ENCODE data around the gene EDAR.
A peak's percentile ranks its signal among the peaks of the same experiment; 100 is the strongest.

EDAR gene

DNA sequence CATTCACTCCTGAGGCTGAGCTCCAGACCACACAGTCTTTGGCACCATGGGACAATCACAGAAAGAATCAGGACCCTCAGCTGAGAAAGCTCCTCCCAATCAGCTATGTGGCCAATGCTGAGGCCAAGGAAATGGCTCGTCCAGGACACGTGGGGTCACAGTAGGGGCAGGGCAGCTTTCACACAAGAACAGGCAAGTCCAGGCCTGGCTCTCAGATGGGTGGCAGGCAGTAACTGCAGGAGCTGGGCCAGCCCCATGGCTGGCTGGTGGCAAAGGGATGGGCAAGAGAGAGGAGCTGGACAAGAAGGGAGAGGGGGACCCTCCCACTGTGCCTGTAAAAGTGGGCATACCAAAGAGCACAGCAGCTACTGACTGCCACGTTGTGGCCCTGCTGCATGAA lies 12.2 kb upstream of the EDAR start:
- DNase-seq (ENCODE audit: low read depth in 2 of 2), result no peak

DNA sequence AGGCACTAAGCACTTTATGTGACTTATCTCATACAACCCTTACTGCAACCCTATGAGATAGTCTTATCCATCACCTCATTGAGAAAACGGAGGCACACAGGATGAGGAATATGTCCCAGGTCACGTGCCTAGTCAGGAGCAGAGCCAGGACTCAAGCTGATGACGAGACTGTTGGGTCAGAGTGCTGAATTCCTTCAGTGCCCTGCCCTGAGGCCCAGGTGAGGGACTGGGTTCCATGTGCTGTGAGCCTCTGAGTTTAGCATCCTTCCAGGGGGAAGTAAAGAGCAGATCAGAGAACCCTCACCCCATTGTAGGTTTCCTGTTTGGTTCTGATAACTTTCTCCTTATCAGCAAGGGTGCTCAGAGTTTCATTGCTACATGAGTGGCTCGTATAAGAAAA lies 11.7 kb upstream of the EDAR start:
- no peak for DNase-seq (ENCODE audit: low read depth in 2 of 2)

DNA sequence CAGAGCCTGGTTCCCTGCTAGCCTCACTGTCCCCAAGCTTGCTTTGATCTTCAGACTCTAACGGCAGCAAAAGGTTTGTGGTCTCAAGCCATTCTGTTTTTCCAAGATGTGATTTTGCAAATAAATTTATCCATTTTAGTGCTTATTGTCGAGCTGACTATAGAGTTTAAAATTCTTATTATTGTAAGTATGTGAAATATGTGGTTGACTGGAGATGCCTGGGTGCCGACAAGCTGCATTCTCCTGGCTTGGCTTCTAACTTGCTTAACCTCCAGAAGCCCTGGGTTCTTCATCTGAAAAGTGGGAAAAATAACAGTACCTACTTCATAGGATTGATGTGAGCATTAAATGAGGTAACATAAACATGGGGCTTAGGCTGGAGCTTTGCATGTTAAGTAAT lies 9.9 kb upstream of the EDAR start:
- DNase-seq (ENCODE audit: low read depth in 2 of 2), result no peak

DNA sequence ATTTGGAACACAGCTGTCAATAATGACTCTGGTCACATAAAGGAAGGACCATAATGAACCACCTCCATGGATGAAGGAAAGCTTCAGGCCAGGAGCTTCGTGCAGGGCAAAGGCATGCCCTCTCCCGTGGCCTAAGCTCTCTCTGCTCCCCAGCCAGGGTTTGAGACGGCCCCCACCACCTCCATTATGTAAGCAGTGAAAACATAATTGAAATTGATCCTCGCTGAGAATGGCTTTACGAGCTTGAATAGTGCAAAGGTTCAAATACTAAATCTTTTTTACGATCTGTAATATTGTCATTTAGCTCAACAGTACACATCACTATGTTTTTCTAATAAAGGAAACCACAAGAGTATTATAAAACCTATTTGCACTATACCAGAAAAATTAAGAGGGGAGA lies 5.2 kb upstream of the EDAR start:
- DNase-seq (ENCODE audit: low read depth in 2 of 2), result no peak

DNA sequence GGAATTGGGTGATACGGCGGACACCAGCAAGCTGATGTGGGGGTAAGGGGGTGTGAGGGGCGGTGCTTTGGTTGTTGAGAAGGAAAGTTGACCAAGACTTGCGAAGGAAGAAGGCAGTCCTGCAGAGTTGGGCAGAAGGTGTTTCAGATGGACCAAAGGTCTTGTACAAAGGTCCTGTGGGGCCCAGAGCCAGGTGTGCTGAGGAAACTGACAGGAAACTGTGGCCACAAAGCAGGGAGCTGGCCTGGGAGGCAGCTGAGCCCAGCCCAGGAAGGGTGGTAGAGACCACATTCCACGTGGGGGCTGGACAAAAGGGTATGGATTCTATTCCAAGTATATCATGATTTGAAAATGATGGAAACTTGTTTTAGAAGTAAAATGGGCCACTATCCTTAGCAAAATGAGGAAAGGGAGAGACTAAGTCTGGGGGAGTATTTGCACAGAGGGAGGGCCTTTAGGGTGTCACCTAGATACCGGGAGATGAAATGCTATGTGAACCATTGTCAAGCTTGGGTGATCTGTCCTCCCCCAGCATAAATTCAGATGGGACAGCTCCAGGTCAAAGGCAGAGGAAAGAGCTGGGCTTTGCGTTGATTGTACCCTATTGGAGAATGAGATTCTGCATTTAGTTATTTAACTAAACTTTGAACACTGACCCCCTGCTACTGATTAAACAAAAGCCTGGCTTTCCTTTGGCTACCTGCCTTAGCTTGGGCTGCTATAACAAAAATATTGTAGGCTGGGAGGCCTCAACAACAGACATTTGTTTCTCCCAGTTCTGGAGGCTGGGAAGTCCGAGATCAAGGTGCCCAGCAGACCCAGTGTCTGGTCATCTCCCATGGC lies 4.3 kb upstream of the EDAR start:
- DNase-seq (ENCODE audit: low read depth in 2 of 2), result no peak

DNA sequence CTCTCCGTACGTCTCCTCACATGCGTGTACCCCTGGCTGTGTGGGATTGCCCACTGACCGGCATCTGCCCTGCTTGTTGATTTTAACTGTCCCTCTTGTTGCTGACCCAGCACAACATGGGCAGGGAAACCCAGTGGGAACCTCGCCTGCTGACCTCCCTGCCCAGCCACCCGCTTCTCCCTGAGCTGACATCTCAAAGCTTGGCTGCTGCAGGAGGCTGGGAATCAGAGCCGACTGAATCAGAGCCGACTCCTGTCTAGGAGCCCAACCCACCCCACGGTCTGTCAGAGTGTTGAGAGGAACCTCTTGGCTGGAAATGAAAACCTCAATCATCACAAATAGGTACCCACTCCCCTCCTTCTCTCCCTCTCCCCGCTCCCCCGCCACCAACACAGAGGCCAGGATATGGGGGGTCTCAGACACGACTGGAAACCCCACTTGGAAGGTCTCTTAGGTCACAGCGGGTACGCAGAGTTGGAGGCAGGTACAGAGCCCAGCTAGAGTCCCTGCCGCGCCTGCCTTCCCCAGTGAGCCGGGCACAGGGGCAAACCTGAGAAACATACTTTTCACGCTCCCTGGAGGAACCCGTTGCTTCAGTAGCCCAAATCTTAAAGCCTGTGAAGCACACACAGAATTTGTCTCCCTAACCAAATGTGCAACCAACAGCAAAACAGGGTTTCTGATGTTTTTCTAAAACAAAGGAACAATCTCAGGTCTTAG lies 784 bp downstream of the EDAR start:
- DNase-seq (ENCODE audit: low read depth in 2 of 2), result no peak

DNA sequence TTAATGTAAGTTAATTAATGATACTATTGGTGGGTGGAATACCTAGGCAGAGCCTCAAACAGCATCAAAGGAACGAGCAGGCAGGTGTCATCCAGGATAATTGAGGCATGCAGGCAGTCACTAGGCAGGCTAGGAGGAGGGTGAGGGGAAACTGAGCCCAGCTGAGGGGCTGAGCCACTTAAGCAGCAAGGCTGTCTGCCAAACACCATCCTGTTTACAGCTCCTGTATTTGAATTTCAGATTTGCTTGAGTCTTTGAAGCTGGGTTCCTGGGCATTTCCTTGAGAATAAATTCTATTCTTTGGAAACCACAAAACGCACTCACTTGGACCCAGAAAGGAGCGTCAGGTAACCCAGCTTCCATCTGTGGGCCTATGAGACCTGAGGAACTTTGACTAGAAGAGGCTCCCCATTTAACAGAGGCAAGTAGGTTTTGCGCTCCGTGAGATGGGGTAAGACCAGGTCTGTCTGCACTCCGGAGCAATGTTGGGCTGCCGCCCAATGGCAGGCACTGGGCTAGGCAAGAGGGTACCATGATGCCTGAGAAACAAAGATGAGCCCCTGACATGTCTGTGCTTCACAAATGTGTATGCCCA lies 2.0 kb downstream of the EDAR start:
- peak in 1 of 2 donors; percentile 35 for DNase-seq (ENCODE audit: low read depth in 2 of 2)

DNA sequence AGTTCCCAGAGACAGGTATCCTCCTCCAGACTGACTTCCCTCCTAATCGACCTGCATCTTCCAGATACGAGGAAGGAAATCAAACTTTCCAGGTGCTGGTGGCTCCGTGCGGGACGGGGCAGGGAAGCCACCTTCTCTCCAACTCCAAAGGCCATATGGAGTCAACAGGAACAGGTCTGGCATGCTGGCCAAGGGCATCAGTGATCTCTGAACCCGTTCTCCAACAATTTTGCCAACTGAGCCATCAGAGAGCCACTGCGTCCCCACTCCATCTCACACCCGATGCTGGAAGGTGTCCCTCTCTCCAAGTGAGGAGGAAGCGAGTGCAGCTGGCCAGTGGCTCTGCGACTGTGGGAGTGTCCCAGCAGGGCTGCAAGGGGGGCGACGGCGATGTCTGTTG lies 5.4 kb downstream of the EDAR start:
- DNase-seq (ENCODE audit: low read depth in 2 of 2), result no peak

DNA sequence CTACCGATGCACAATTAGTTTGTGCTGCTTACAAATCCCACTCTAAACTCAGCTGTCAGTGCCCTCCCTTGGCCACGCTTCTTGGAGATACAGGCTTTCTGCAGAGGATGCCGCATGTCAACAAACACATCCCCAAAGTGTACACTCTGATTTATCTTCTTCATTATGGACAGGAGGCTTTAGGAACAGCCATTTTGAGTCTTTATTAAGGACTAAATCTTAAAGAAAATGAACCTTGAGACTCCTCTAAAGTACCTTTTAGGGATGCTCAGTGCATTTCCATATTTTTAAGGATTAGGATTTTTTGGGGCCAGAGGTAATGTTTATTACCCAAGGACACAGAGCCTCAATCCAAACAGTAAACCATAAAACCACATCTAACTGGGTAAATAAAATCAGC lies 6.0 kb downstream of the EDAR start:
- no peak for DNase-seq (ENCODE audit: low read depth in 2 of 2)

DNA sequence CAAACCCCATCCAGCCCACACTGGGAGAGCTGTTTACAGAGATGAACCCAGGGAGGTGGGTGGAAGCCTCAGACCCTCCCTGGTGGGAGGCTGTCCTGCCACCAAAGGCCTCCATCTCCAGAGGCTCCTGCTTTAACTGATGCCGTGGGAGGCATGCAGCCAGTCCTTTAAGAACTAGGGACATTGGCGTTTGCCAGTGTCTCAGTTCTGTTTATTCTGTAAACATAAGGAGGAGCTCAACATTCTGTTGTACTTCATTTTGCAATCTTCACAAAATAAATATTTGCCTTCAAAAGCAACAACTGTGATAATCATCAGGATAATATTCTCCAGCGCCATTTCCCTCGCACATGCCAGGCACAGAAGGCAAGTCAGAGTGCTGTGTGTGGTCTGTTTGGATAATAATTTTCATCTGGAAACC lies 6.8 kb downstream of the EDAR start:
- DNase-seq (ENCODE audit: low read depth in 2 of 2), result no peak

DNA sequence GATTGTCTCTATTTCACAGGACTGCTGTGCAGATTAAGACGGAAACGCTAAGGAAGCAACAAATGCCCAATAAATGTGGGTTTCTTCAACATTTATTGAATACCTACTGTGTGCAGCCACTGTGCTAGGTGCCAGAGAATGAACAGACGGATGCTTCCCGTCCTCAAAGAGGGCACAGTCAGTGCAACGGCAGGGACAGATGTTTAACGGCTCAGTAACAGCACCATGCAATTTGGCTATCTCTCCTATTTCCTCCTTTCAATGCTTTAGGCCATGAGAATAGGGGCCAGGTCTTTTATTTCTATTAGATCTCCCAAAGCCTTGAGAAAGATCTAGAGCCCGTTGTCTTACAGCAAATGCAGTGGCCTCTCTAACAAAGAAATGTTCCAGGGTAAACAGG lies 7.2 kb downstream of the EDAR start:
- no peak for DNase-seq (ENCODE audit: low read depth in 2 of 2)

DNA sequence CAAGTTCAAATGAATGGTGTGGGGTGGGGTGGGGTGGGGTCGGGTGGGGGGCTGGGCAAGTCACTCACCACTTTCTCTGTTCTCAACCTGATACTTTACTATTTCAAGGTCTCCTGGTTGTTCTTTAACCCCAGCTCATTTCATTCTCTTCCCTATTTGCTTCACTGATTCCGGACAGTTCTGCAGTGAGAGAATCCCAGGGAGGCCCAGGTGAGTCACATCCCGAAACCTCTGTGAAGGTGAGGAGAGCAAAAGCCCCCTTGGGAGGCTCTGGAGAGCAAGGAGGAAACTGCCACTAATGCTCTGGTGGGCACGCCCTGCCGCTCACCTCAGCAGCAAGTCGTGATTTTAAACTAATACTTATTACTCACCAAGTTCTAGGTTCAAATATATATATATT lies 8.9 kb downstream of the EDAR start:
- no peak for DNase-seq (ENCODE audit: low read depth in 2 of 2)

DNA sequence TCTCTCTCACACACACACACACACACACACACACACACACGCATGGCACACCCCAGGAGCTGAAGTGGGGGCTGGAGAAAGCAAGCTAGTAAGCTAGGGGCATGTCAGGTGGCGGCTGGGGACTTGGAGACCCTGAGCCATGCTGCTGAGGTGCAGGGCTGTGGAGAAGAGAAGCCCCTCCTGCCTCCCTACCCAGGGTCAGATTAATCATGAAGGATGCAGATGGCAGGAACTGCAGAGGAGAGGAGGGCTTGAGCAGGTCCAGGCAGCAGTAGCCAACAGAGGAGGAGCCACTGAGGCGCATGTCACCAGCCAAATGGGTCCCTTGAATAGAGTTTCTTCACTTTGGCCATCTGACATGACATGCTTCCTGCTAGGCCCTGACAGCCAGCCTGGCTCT lies 9.6 kb downstream of the EDAR start:
- no peak for DNase-seq (ENCODE audit: low read depth in 2 of 2)

DNA sequence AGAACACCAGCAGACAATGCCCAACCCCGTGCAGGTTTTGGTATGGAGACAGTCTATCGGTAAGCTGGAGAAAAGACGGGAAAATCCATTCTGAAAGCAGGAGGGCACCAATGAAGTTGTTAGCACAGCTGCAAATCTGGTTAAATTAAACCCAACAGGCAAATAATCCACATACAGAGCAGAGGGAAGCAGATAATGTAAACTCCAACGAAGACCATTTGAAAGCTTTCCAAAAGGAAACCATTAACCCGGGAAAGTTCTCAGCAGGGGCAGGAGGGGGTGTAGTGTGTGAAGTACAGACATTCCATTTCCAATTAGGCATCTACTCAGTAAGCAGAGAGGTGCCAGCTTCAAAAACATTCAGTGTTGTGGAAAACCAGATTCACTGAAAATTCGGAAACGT lies 10.3 kb downstream of the EDAR start:
- DNase-seq (ENCODE audit: low read depth in 2 of 2), result no peak

DNA sequence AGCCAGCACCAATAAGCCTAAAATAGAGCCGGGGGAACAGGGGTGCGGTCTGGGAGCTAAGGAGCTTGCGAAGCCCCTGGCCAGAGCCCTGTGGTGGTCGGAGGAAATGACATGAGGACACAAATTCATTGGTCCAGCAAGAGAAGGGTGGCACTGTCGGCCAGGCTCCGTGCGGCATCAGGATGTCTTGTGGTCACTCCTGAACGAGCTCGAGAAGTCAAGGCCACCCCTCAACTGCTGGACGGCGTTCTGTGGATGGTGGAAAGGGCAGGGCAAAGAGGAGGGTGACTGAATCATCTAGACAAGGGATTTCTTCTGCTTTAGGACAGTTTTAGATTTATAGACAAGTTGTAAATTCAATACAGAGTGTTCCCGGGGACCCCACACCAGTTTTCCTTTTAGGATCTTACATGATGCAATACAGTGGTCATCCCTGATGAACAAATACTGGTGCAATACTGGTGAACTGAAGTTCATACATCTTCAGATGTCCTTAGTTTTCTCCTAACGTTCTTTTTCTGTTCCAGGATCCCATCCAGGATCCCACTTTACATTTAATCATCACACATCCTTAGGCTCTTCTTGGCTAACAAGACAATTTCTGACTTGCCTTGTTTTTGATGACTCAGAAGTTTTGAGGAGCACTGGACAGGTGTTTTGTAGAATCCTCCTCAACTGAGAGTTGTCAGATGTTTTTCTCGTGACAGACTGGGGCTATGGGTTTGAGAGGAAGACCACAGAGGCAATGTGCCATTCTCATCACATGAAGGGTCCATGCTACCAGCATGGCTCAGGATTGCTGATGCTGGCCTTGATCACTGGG lies 13.2 kb downstream of the EDAR start:
- no peak for DNase-seq (ENCODE audit: low read depth in 2 of 2)

DNA sequence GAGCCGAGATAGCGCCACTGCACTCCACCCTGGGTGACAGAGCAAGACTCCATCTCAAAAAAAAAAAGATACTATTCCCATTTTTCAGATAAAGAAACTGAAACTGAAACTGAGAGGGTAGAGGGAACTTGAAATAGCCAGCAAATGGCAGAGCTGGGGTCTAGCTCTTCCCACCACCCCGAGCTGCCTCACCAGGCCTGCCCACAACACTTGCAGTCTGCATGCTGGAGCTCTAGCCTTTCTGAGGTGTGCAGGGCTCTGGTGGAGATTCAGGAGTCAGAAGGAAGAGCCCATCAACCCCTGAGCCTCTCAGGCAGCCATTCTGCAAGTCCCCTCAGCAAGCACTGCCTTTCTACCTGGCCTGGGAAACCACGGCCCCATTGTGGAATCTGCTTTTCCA lies 14.3 kb downstream of the EDAR start:
- no peak for DNase-seq (ENCODE audit: low read depth in 2 of 2)

DNA sequence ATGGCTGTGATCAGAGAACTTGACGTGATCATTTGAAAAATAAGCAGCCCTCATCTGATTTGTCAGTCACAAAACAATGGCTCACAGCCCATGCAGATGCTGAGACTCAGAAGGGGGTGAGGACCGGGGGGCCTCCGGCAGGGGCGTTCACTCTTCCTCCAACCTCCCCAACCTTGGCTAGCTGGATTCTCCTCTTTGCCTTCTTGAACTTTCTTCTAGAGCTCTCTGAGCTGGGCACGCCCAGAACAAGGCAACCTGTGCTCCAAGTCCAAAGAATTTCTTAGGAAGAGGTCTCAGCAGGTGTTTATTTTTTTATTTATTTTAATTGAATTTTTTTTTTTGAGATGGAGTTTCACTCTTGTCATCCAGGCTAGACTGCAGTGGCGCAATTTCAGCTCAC lies 16.4 kb downstream of the EDAR start:
- no peak for DNase-seq (ENCODE audit: low read depth in 2 of 2)

DNA sequence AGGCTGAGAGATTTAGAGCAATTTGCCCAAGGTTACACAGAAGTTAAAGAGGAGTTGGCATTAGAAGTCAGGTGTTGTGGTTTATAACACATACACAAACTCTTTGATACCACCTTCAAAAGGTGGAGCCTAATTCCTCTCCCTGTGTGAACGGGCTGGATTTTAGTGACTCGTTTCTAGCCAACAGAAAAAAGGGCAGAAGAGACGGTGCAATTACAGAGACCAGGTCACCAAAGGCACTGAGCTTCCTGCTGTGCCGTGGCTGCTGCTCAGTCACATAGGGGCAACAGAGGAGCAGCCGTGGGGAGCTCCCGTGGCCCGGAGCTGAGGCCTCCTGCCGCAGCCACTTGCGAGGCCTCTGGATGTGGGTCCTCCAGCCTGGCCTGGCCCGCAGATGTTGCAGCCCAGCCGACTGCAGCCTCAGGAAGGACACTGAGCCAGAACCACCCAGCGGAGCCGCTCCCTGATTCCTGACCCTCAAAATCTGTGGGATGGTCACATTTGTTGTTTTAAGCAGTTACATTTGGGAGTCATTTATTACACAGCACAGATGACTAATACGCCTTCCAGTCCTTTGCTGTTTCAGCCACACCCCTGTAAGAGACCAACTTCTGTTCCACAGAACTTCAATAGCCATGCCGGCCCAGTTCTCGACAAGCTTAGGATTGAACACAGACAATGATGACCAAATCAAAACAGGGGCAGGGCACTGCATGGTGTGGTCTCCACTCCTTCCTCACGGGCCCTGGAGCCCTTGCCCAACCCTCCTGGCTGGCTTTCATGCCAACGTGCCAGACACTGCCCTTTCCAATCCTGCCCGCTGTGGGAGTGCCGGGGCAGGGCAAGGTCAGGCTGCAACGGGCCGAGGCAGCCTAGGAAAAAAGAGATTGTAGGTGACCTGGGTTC lies 17.1 kb downstream of the EDAR start:
- DNase-seq (ENCODE audit: low read depth in 2 of 2), result no peak

DNA sequence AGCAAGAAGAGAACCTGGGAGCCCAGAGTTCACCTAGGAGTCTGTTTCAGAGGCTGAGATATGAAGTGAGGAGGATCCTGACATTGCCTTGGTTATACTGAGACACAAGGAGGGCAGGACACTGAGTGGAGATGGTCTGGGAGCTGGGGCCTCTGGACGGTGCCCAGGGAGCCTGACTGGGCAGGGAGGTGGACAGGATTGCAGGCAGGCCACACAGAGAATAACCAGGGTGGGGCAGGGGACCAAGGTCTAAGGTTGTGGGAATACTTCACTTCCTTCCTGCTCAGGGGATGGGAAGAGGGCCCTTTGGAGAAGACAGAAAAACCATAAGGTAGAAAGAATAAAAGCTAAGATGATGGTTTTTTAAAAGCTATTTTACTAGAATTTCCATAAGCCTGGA lies 18.7 kb downstream of the EDAR start:
- DNase-seq (ENCODE audit: low read depth in 2 of 2), result no peak

DNA sequence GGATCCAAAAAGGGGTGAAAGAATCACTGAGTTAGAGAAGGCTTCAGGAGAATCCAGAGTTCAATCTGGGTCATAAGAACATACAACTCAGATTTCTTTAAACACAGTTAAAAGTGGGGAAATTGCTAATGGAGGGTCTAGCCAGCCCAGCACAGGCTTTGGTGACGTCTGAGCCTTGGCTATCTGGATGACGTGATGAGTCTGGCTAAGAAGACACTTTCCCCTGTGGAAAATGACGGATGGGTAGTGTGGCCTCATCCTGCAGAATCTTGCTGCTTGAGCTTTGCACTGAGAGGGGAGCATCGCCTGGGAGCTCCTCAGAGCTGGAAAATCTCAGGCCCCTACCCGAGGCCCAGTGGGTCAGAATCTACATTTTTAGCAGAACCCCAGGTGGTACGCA lies 19.2 kb downstream of the EDAR start:
- no peak for DNase-seq (ENCODE audit: low read depth in 2 of 2)

DNA sequence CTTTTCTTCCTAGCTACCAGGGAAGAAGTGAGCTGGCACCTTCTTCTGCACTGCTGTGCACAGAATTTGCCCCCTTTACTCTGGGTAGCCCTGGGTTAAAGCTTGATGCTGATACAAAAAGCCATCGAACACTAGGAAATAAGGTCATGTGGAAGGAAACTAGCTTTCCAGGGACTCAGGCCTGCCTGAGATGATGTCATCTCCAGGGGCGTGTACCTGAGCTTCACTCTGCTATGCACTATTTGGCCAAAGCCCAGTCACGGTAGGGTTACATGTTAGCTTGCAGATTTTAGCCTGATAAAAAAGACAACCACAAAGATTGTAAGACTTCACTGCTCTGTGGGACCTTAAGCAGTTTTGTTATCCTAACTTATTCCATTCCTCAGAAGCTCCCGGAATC lies 20.4 kb downstream of the EDAR start:
- no peak for DNase-seq (ENCODE audit: low read depth in 2 of 2)
